ENCODE data around the gene POLR1F. TPM values are rescaled to one million over a fixed set of nuclear protein-coding genes. Genes with fewer than 3 reads are reported as not detected.

POLR1F gene
- total RNA-seq, 2 donors from 2014 or later: 13.0 to 13.6 TPM

DNA sequence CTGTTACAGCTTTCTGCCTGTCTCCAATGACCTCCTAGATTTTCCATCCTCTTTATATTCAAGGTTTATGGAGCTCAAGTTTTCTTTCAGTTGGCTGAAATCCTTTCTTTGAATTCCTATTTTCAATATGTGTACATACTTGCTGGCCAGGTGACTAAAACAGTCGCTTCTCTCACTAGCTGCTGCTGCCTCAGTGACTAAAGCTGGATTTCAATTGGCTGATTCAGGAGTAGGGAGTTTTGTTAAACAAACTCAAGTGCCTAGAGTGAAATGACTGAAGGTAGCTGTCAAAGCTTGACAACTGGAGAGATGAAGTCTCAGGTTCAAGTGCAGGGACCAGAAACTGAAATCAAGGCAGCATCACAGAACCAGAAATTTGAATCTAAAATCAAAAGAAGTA is 6.7 kb upstream of the POLR1F start:
- H3K4me3 ChIP-seq: no peak overlapping the region
- H3K27ac ChIP-seq: no peak overlapping the region
- TF ChIP-seq POLR2A (IDR thresholded peaks at IDR 0.05) (no peak), POLR2AphosphoS5 (IDR thresholded peaks at IDR 0.05) (no peak)
- TF ChIP-seq, protein P1, sequence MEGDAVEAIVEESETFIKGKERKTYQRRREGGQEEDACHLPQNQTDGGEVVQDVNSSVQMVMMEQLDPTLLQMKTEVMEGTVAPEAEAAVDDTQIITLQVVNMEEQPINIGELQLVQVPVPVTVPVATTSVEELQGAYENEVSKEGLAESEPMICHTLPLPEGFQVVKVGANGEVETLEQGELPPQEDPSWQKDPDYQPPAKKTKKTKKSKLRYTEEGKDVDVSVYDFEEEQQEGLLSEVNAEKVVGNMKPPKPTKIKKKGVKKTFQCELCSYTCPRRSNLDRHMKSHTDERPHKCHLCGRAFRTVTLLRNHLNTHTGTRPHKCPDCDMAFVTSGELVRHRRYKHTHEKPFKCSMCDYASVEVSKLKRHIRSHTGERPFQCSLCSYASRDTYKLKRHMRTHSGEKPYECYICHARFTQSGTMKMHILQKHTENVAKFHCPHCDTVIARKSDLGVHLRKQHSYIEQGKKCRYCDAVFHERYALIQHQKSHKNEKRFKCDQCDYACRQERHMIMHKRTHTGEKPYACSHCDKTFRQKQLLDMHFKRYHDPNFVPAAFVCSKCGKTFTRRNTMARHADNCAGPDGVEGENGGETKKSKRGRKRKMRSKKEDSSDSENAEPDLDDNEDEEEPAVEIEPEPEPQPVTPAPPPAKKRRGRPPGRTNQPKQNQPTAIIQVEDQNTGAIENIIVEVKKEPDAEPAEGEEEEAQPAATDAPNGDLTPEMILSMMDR (IDR thresholded peaks at IDR 0.05): no peak
- intact Hi-C loops (cut with DNase I): no loop called here
- DNase-seq (ENCODE audit: low spot score): no peak
- 35% methylated on average over 1 of the region's 1 CpG for WGBS
- no peaks in the 10 kb centered on the region for H3K4me1 ChIP-seq (replicated peaks)
- no peaks in the 10 kb centered on the region for H3K36me3 ChIP-seq
- no peaks in the 10 kb centered on the region for H3K27me3 ChIP-seq (replicated peaks; ENCODE audit: insufficient read depth)
- no peaks in the 10 kb centered on the region for H3K9me3 ChIP-seq

DNA sequence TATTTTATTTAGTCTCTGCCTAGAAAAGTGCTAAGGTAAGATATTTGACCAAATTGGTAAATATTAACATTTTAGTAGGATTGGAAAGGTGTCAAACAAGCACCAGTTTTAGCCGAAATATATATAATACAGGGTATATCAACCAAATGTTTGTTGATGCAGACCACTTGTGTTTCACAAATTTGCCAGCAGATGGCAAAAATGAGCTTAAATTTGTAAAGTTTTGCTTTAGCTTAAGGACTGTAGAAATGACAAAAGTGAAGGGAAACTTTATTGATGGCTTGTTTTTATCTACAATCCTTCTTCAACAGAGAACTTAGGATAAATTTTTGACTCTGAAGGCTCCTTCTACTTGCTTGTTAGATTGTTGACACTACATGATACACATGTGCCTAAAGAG is 4.8 kb upstream of the POLR1F start:
- no peak for DNase-seq (ENCODE audit: low spot score)
- intact Hi-C loops (cut with DNase I): loop anchor here (2.0 kb wide), 1 partner anchor 885 kb away; no protein-coding TSS in a partner anchor

DNA sequence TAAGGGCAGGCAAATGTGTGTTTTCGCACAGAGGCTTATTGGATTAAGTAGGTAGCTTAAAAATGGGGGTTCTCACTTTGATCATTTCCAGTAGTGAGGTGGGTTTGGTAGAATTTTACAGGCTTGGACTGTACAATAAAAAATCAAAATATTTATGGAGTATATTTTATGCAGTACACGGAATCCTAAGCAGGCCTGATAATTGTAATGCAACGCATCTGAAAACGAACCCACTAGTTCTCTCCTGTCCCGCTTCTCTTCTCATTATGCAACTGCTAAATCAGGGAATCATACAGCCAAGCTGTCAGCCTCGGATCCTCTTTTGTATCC is 377 bp upstream of the POLR1F start:
- Histone ChIP-seq H3K4me3 (peak overlapping the region; percentile 67 to 85), H3K36me3 (no peaks in the 10 kb centered on the region), H3K27me3 (replicated peaks; ENCODE audit: insufficient read depth) (no peaks in the 10 kb centered on the region), H3K27ac (peak overlapping the region; percentile 43 to 58), H3K9me3 (no peaks in the 10 kb centered on the region), H3K4me1 (replicated peaks) (no peaks in the 10 kb centered on the region)
- intact Hi-C loops (cut with DNase I): no loop called here
- TF ChIP-seq, protein P1 (IDR thresholded peaks at IDR 0.05): no peak
- TF ChIP-seq POLR2AphosphoS5 (IDR thresholded peaks at IDR 0.05): no peak
- DNase-seq (ENCODE audit: low spot score): no peak
- 53% methylated on average over 6 of the region's 6 CpGs for WGBS

More for the DNA sequence above, 4.8 kb upstream of the POLR1F start:
- H3K36me3 ChIP-seq: no peaks in the 10 kb centered on the region
- no peaks in the 10 kb centered on the region for H3K27me3 ChIP-seq (replicated peaks; ENCODE audit: insufficient read depth)
- H3K27ac ChIP-seq: no peak overlapping the region
- H3K4me3 ChIP-seq: no peak overlapping the region
- no peaks in the 10 kb centered on the region for H3K4me1 ChIP-seq (replicated peaks)
- no peak for TF ChIP-seq POLR2A (IDR thresholded peaks at IDR 0.05)
- TF ChIP-seq, protein P1 (IDR thresholded peaks at IDR 0.05): peak in 3 of 4 experiments; percentile 21 to 65 (median 49)
- H3K9me3 ChIP-seq: no peaks in the 10 kb centered on the region
- 22% methylated on average over 1 of the region's 1 CpG for WGBS

DNA sequence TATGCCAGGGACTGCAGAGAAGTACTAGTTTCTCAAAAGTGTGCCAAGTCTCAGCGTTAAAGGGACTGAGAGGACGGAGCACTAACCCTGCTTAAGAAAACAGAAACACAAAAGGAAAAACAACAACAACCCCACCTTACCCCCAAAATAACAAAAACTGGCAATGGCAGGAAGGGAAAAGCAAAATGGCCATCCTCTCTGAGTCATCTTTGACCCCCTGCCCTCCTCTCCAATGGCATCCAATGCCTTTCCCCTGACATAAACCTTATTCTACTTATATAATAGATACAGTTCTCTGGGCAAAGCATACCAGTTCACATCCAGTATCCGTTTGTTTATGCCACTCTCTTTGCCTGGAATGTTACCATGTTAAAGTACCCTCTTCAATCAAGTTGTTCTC is 1.6 kb downstream of the POLR1F start:
- TF ChIP-seq POLR2AphosphoS5 (IDR thresholded peaks at IDR 0.05) (no peak), POLR2A (IDR thresholded peaks at IDR 0.05) (no peak)
- TF ChIP-seq, protein P1 (IDR thresholded peaks at IDR 0.05): no peak
- intact Hi-C loops (cut with DNase I): no loop called here
- H3K4me3 ChIP-seq: no peak overlapping the region
- no peaks in the 10 kb centered on the region for H3K9me3 ChIP-seq
- H3K36me3 ChIP-seq: no peaks in the 10 kb centered on the region
- DNase-seq (ENCODE audit: low spot score): no peak
- no peaks in the 10 kb centered on the region for H3K27me3 ChIP-seq (replicated peaks; ENCODE audit: insufficient read depth)
- no peaks in the 10 kb centered on the region for H3K4me1 ChIP-seq (replicated peaks)
- no peak overlapping the region for H3K27ac ChIP-seq
- WGBS: 68% methylated on average over 3 of the region's 3 CpGs

DNA sequence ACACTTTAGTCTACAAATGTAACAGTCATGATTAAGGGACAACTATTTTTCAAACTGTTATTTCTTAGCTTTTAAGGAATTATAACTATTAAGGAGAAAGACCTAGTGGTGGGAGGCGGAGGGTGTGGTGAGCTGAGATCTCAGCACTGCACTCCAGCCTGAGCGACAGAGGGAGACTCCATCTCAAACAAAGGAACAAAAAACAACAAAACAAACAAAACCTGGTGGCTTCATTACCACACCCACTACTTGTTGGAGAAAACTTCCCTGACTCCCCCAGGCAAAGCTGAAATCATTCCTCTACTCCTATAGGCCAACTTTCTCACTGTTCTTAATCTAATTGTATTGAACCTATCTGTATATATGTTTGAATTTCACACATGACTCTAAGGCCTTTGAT is 3.2 kb downstream of the POLR1F start:
- intact Hi-C loops (cut with DNase I): no loop called here
- 70% methylated on average over 2 of the region's 2 CpGs for WGBS
- no peak overlapping the region for H3K4me3 ChIP-seq
- TF ChIP-seq POLR2AphosphoS5 (IDR thresholded peaks at IDR 0.05) (no peak), POLR2A (IDR thresholded peaks at IDR 0.05) (no peak)
- TF ChIP-seq, protein P1 (IDR thresholded peaks at IDR 0.05): no peak
- H3K36me3 ChIP-seq: no peaks in the 10 kb centered on the region
- no peak for DNase-seq (ENCODE audit: low spot score)
- H3K9me3 ChIP-seq: no peaks in the 10 kb centered on the region
- H3K27ac ChIP-seq: no peak overlapping the region
- peaks cover 3% of the 10 kb centered on the region for H3K4me1 ChIP-seq (replicated peaks)
- no peaks in the 10 kb centered on the region for H3K27me3 ChIP-seq (replicated peaks; ENCODE audit: insufficient read depth)
